Psoas muscle (tissue), 8 donors: ENCODE measurements around the gene IER5L. TPM values are rescaled to one million over a fixed set of nuclear protein-coding genes. Genes with fewer than 3 reads are reported as not detected.

Experiments
- ATAC-seq, 4 donors: fragments of 200-7000 bp; cut with Tn5 transposase; one replicate each; pipeline ENCODE4 v1.9.1; 2020; ENCODE audit warnings: moderate library complexity in 3 of 4, mild to moderate bottlenecking in 2 of 4
- DNase-seq, 2 donors: peaks; one replicate each; pipeline ENCODE4 v3.0.0-alpha.2; 2020
- H3K27ac ChIP-seq: fragments of 200-600 bp; one replicate; pipeline ENCODE4 v1.8.0; 2022
- H3K27me3 ChIP-seq, 3 donors: fragments of 200-600 bp in 1 of 3; one replicate each; pipeline versions ENCODE4 v1.6.1 to v1.8.0; 2013 to 2022; ENCODE audit warnings: low read length in 2 of 3, mild to moderate bottlenecking in 2 of 3, moderate library complexity in 1 of 3; ENCODE audit not compliant: insufficient read depth in 3 of 3
- H3K36me3 ChIP-seq, 2 donors: fragments of 200-600 bp in 1 of 2; one replicate each; pipeline versions ENCODE4 v1.6.1 to v1.8.0; 2013 to 2022; ENCODE audit warnings: low read depth in 1 of 2, mild to moderate bottlenecking in 1 of 2, moderate library complexity in 1 of 2; ENCODE audit not compliant: insufficient read depth in 1 of 2
- H3K4me1 ChIP-seq: fragments of 200-600 bp; one replicate; pipeline ENCODE4 v1.8.0; 2022
- H3K4me3 ChIP-seq: fragments of 200-600 bp; one replicate; pipeline ENCODE4 v1.8.0; 2022; ENCODE audit warnings: mild to moderate bottlenecking
- H3K9me3 ChIP-seq: fragments of 200-600 bp; one replicate; pipeline ENCODE4 v1.8.0; 2022
- CTCF ChIP-seq: fragments of 200-600 bp; IDR thresholded peaks from one replicate; pipeline ENCODE4 v1.8.0; 2022; ENCODE audit warnings: antibody characterized with exemption
- WGBS, 3 donors: extraction: QIAGEN DNeasy Blood & Tissue Kit; methylation state at CpG; one replicate each; pipeline versions ENCODE4 v1.1.6 to v1.1.7; 2013; 5-methylcytosine and 5-hydroxymethylcytosine counted together
- intact Hi-C, 2 donors: fragments of 100-400 bp; cut with DNase I; formaldehyde crosslinking; loops; one replicate each; pipeline versions ENCODE4 v1.11.0 to v1.14.2; 2022
- polyA plus RNA-seq, 3 donors: library from polyadenylated mRNA; stranded (reverse); fragments of 200-250 nt; gene quantifications; one replicate each; pipeline ENCODE4 v1.2.3, GENCODE V29; 2013
- total RNA-seq, 4 donors: library from RNA; stranded (reverse); fragmentation: NEBNext Ultra II Directional in 2 of 4; extraction: Animal tissue kit (Norgen Biotek cat#: 25700) in 2 of 4; gene quantifications; one replicate each; pipeline versions ENCODE4 v1.2.1 to v1.2.4, GENCODE V29; 2021 to 2023
- donor health status: healthy with polysubstance abuse.
- donor health status: DM: no; HTN: no; CAD: no; lungs with moderate emphysema.
- donor health status: Bipolar disorder and iron deficiency.
- donor health status: healthy.
- donor health status: DM: yes; HTN: yes; CAD: no.
- donor health status: DM: no; HTN: no; CAD: no.
- donor health status: DM: no; HTN: no; CAD: no.
- donor health status: DM: yes; HTN: yes; CAD: no.

The IER5L gene
- total and polyA plus RNA-seq, 7 donors, result 1.4 to 8.3 (median 3.0) TPM

GRCh38 chr9:129151469-129151868, 26.6 kb downstream of the IER5L start:
- Histone ChIP-seq H3K27ac (no peak overlapping the region), H3K4me1 (peaks cover 10% of the 10 kb centered on the region), H3K4me3 (no peak overlapping the region), H3K27me3 (no peaks in the 10 kb centered on the region), H3K9me3 (no peaks in the 10 kb centered on the region), H3K36me3 (peaks cover 0 to 51% of the 10 kb centered on the region in 2 donors)
- 87 to 93% (median 91%) methylated on average over 15 of the region's 15 CpGs for WGBS, 3 donors
- ATAC-seq (no peak), DNase-seq (no peak)
- TF ChIP-seq CTCF, result no peak
- intact Hi-C loops, result no loop called here

GRCh38 chr9:129150672-129151211, 27.3 kb downstream of the IER5L start:
- H3K27ac ChIP-seq, result no peak overlapping the region

GRCh38 chr9:129150122-129150521, 27.9 kb downstream of the IER5L start:
- no peak for ATAC-seq
- WGBS, 3 donors, result 80 to 85% (median 81%) methylated on average over 10 of the region's 10 CpGs
- intact Hi-C loops, result no loop called here

More at GRCh38 chr9:129150672-129151211, 27.3 kb downstream of the IER5L start:
- DNase-seq (no peak), ATAC-seq (no peak)
- Histone ChIP-seq H3K4me3 (no peak overlapping the region), H3K9me3 (no peaks in the 10 kb centered on the region), H3K27me3 (no peaks in the 10 kb centered on the region), H3K4me1 (peaks cover 17% of the 10 kb centered on the region), H3K36me3 (peaks cover 0 to 51% of the 10 kb centered on the region in 2 donors)
- intact Hi-C loops, result no loop called here
- 81 to 91% (median 90%) methylated on average over 14 to 18 of the region's 18 CpGs for WGBS, 3 donors
- no peak for TF ChIP-seq CTCF

GRCh38 chr9:129149442-129149841, 28.6 kb downstream of the IER5L start:
- Histone ChIP-seq H3K27me3 (no peaks in the 10 kb centered on the region), H3K27ac (no peak overlapping the region), H3K4me1 (peaks cover 30% of the 10 kb centered on the region), H3K4me3 (no peak overlapping the region), H3K36me3 (peaks cover 0 to 46% of the 10 kb centered on the region in 2 donors), H3K9me3 (no peaks in the 10 kb centered on the region)
- no peak for TF ChIP-seq CTCF
- WGBS, 3 donors, result 80 to 84% (median 80%) methylated on average over 6 of the region's 6 CpGs
- ATAC-seq (no peak), DNase-seq (no peak)
- intact Hi-C loops, result loop anchor here in 1 of 2 donors (10.0 kb wide), 1 partner anchor 635 kb away; no protein-coding TSS in a partner anchor

More at GRCh38 chr9:129150122-129150521, 27.9 kb downstream of the IER5L start:
- no peaks in the 10 kb centered on the region for H3K9me3 ChIP-seq
- H3K27ac ChIP-seq, result no peak overlapping the region
- H3K36me3 ChIP-seq, result peaks cover 0 to 46% of the 10 kb centered on the region in 2 donors
- peaks cover 23% of the 10 kb centered on the region for H3K4me1 ChIP-seq
- H3K4me3 ChIP-seq, result no peak overlapping the region
- TF ChIP-seq CTCF, result no peak
- no peak for DNase-seq
- H3K27me3 ChIP-seq, result no peaks in the 10 kb centered on the region
